IMR-90 (cell line): ENCODE results near the gene CTCF. TPM values are rescaled to one million over a fixed set of nuclear protein-coding genes. Genes with fewer than 3 reads are reported as not detected.

ENCODE experiments used
- ATAC-seq: fragments of 200-7000 bp; cut with Tn5 transposase; 2 replicates; pipeline ENCODE4 v1.9.1; 2020; ENCODE audit warnings: low read depth, mild to moderate bottlenecking, moderate library complexity
- BruUV-seq: library from RNA; stranded (reverse); fragments of 400-500 nt; replicated peaks from 2 replicates; lab custom pipeline; 2021; lab: Mats Ljungman, UMichigan
- CTCF ChIA-PET: fragments of 300-600 bp; formaldehyde crosslinking; extraction: SDS; loops from one replicate; lab custom pipeline; 2021; ENCODE audit warnings: antibody characterized with exemption; lab: Yijun Ruan, JAX
- POLR2A ChIA-PET: fragments of 300-600 bp; sonication (Branson Sonifier 250); formaldehyde crosslinking; loops from one replicate; lab custom pipeline; 2022; ENCODE audit warnings: antibody characterized with exemption; ENCODE audit not compliant: unreplicated experiment; lab: Charles Lee
- DNase-seq: peaks from one replicate; pipeline ENCODE4 v3.0.0; 2013
- H2AFZ ChIP-seq: replicated peaks from 2 replicates; pipeline ENCODE3; 2013; ENCODE audit warnings: low read length, mild to moderate bottlenecking; ENCODE audit not compliant: poor library complexity
- H2AK5ac ChIP-seq: 2 replicates; pipeline ENCODE4 v1.6.1; 2013; ENCODE audit warnings: low read depth, low read length, inconsistent platforms
- H2AK9ac ChIP-seq: replicated peaks from 2 replicates; pipeline ENCODE3; 2013; ENCODE audit warnings: mild to moderate bottlenecking, low read depth, low read length, moderate library complexity; ENCODE audit not compliant: poor library complexity
- H2BK120ac ChIP-seq: 2 replicates; pipeline ENCODE4 v1.6.1; 2013; ENCODE audit warnings: low read depth, low read length, inconsistent platforms
- H2BK15ac ChIP-seq: 3 replicates; pipeline ENCODE4 v1.6.1; 2013; ENCODE audit warnings: low read depth, low read length, inconsistent platforms
- H2BK20ac ChIP-seq: 2 replicates; pipeline ENCODE4 v1.6.1; 2013; ENCODE audit warnings: low read depth, mild to moderate bottlenecking, inconsistent platforms, low read length, moderate library complexity
- H2BK5ac ChIP-seq: 2 replicates; pipeline ENCODE4 v1.6.1; 2013; ENCODE audit warnings: mild to moderate bottlenecking, low read depth, low read length, inconsistent platforms; ENCODE audit not compliant: poor library complexity, severe bottlenecking
- H3K14ac ChIP-seq: replicated peaks from 2 replicates; pipeline ENCODE4 v1.6.1; 2013; ENCODE audit warnings: low read depth, low read length, inconsistent platforms
- H3K18ac ChIP-seq: 2 replicates; pipeline ENCODE4 v1.6.1; 2013; ENCODE audit warnings: low read depth, low read length, control low read depth
- H3K23ac ChIP-seq: 2 replicates; pipeline ENCODE4 v1.6.1; 2013; ENCODE audit warnings: low read depth, low read length, inconsistent platforms
- H3K27ac ChIP-seq: 2 replicates; pipeline ENCODE4 v1.5.1; 2013; ENCODE audit warnings: mild to moderate bottlenecking, control low read depth, low read length; ENCODE audit not compliant: insufficient read depth
- H3K27me3 ChIP-seq: 2 replicates; pipeline ENCODE4 v1.6.1; 2013; ENCODE audit warnings: low read length; ENCODE audit not compliant: control insufficient read depth, insufficient read depth
- H3K36me3 ChIP-seq: 2 replicates; pipeline ENCODE4 v1.6.1; 2013; ENCODE audit warnings: low read length, mixed read lengths; ENCODE audit not compliant: control insufficient read depth, insufficient read depth
- H3K4ac ChIP-seq: 2 replicates; pipeline ENCODE4 v1.6.1; 2013; ENCODE audit warnings: low read depth, low read length, inconsistent platforms
- H3K4me1 ChIP-seq: 2 replicates; pipeline ENCODE4 v1.6.1; 2013; ENCODE audit warnings: low read length, mixed read lengths; ENCODE audit not compliant: control insufficient read depth, insufficient read depth
- H3K4me2 ChIP-seq: 2 replicates; pipeline ENCODE4 v1.6.1; 2013; ENCODE audit warnings: low read depth, mild to moderate bottlenecking, control low read depth, low read length, moderate library complexity
- H3K4me3 ChIP-seq: 2 replicates; pipeline ENCODE4 v1.5.1; 2013; ENCODE audit warnings: low read depth, mild to moderate bottlenecking, control low read depth, low read length, moderate library complexity; ENCODE audit not compliant: insufficient read depth
- H3K56ac ChIP-seq: 2 replicates; pipeline ENCODE4 v1.6.1; 2013; ENCODE audit warnings: low read length, inconsistent platforms; ENCODE audit not compliant: insufficient read depth; ENCODE audit errors: extremely low read depth
- H3K79me1 ChIP-seq, 2 experiments: 2 replicates each; pipeline ENCODE4 v1.6.1; 2013; ENCODE audit warnings: low read length in 2 of 2, inconsistent platforms in 1 of 2, low read depth in 1 of 2
- H3K9ac ChIP-seq: 2 replicates; pipeline ENCODE4 v1.6.1; 2013; ENCODE audit warnings: low read depth, low read length, control low read depth
- H3K9me1 ChIP-seq: 2 replicates; pipeline ENCODE4 v1.6.1; 2013; ENCODE audit warnings: low read length, inconsistent platforms; ENCODE audit not compliant: insufficient read depth
- H3K9me3 ChIP-seq: 2 replicates; pipeline ENCODE4 v1.6.1; 2013; ENCODE audit warnings: low read length; ENCODE audit not compliant: control insufficient read depth, insufficient read depth
- H4K20me1 ChIP-seq: 2 replicates; pipeline ENCODE4 v1.6.1; 2013; ENCODE audit warnings: low read length, inconsistent platforms; ENCODE audit not compliant: insufficient read depth
- H4K5ac ChIP-seq: 2 replicates; pipeline ENCODE4 v1.6.1; 2013; ENCODE audit warnings: mild to moderate bottlenecking, low read depth, low read length, control low read depth
- H4K8ac ChIP-seq, 2 experiments: 2 replicates each; pipeline ENCODE4 v1.6.1; 2013; ENCODE audit warnings: low read depth in 2 of 2, low read length in 2 of 2, control low read depth in 1 of 2, inconsistent platforms in 1 of 2
- H4K91ac ChIP-seq: 2 replicates; pipeline ENCODE4 v1.6.1; 2013; ENCODE audit warnings: low read depth, low read length, inconsistent platforms; ENCODE audit not compliant: insufficient read depth
- BHLHE40 ChIP-seq: fragments of 150-350 bp; IDR thresholded peaks from 2 replicates; pipeline ENCODE4 v1.6.1; 2016; ENCODE audit warnings: mild to moderate bottlenecking, low read depth, low read length
- CEBPB ChIP-seq: IDR thresholded peaks from 2 replicates; pipeline ENCODE4 v1.6.1; 2012; ENCODE audit warnings: low read depth, low read length, improper control_type of control experiment
- CHD1 ChIP-seq: IDR thresholded peaks from 2 replicates; pipeline ENCODE4 v1.6.1; 2012; ENCODE audit warnings: low read depth, low read length, improper control_type of control experiment
- CTCF ChIP-seq: conservative IDR thresholded peaks from 2 replicates; pipeline ENCODE4 v1.5.1; 2012; ENCODE audit warnings: mild to moderate bottlenecking, low read depth, low read length, improper control_type of control experiment
- ELK1 ChIP-seq: fragments of 150-350 bp; IDR thresholded peaks from 2 replicates; pipeline ENCODE4 v1.6.1; 2016; ENCODE audit warnings: low read depth, mild to moderate bottlenecking, low read length, moderate library complexity, borderline replicate concordance
- FOS ChIP-seq: fragments of 150-350 bp; IDR thresholded peaks from 2 replicates; pipeline ENCODE4 v1.6.1; 2016; ENCODE audit warnings: low read depth, low read length
- MAFK ChIP-seq: IDR thresholded peaks from 2 replicates; pipeline ENCODE4 v1.6.1; 2012; ENCODE audit warnings: low read depth, low read length, improper control_type of control experiment
- MAZ ChIP-seq: IDR thresholded peaks from 2 replicates; pipeline ENCODE4 v1.6.1; 2012; ENCODE audit warnings: low read depth, mild to moderate bottlenecking, low read length, improper control_type of control experiment, moderate library complexity, borderline replicate concordance
- MXI1 ChIP-seq: IDR thresholded peaks from 2 replicates; pipeline ENCODE4 v1.6.1; 2012; ENCODE audit warnings: low read depth, mild to moderate bottlenecking, low read length, moderate library complexity, borderline replicate concordance
- NFE2L2 ChIP-seq: fragments of 150-350 bp; IDR thresholded peaks from 2 replicates; pipeline ENCODE4 v1.6.1; 2016; ENCODE audit warnings: low read depth, mild to moderate bottlenecking, low read length
- POLR2A ChIP-seq: IDR thresholded peaks from 2 replicates; pipeline ENCODE4 v1.6.1; 2012; ENCODE audit warnings: mild to moderate bottlenecking, low read depth, low read length
- RAD21 ChIP-seq: IDR thresholded peaks from 2 replicates; pipeline ENCODE4 v1.6.1; 2012; ENCODE audit warnings: low read length, improper control_type of control experiment
- RCOR1 ChIP-seq: IDR thresholded peaks from 2 replicates; pipeline ENCODE4 v1.6.1; 2012; ENCODE audit warnings: mild to moderate bottlenecking, low read length, improper control_type of control experiment; ENCODE audit not compliant: insufficient replicate concordance
- RFX5 ChIP-seq: IDR thresholded peaks from 2 replicates; pipeline ENCODE4 v1.8.0; 2012; ENCODE audit warnings: low read depth, mild to moderate bottlenecking, low read length, moderate library complexity
- SMC3 ChIP-seq: fragments of 150-350 bp; IDR thresholded peaks from 2 replicates; pipeline ENCODE4 v1.6.1; 2016; ENCODE audit warnings: low read depth, mild to moderate bottlenecking, antibody characterized with exemption, low read length, moderate library complexity
- WGBS, 2 experiments: methylation state at CpG; one replicate each; pipeline versions ENCODE4 v1.1.5 to v1.1.7; 2013; ENCODE audit warnings: missing lambda C conversion rate in 2 of 2; ENCODE audit not compliant: insufficient read length in 1 of 2; ENCODE audit errors: extremely low coverage in 2 of 2; 5-methylcytosine and 5-hydroxymethylcytosine counted together
- dilution Hi-C: fragments of 300-500 bp; cut with HindIII; formaldehyde crosslinking; loops from one replicate; pipeline ENCODE4 v1.14.3; 2018; ENCODE audit warnings: low sequenced_read_pairs; ENCODE audit not compliant: unreplicated experiment
- in situ Hi-C: fragments of 300-500 bp; cut with MboI; formaldehyde crosslinking; loops from 3 replicates; pipeline ENCODE4 v1.14.3; 2019; ENCODE audit warnings: low sequenced_read_pairs, inconsistent platforms, mixed read lengths
- intact Hi-C: fragments of 100-400 bp; cut with micrococcal nuclease; formaldehyde crosslinking; loops from 2 replicates; pipeline ENCODE4 v1.10.0; 2022
- polyA plus RNA-seq, 3 experiments: library from polyadenylated mRNA; depleted of rRNA; stranded (reverse); fragments of >200 nt; gene quantifications; 2 replicates each; pipeline ENCODE4 v1.2.3, GENCODE V29; 2012; ENCODE audit warnings: low replicate concordance in 1 of 3
- total RNA-seq: library from RNA; depleted of rRNA; stranded (reverse); fragments of >200 nt; gene quantifications from 2 replicates; pipeline ENCODE4 v1.2.3, GENCODE V29; 2012
- TF ChIP-seq, protein P1 (sequence below): fragments of 150-350 bp; IDR thresholded peaks from 2 replicates; pipeline ENCODE4 v1.6.1; 2017; ENCODE audit warnings: mild to moderate bottlenecking, antibody characterized with exemption, low read length, low read depth

CTCF gene
- total and polyA plus RNA-seq, 2 of the 4 experiments (the other 2 are of a cell fraction): 16.1 to 22.8 TPM

GRCh38 chr16:67571464-67571863 is 9.1 kb downstream of the CTCF start:
- Histone ChIP-seq H4K91ac (no peak overlapping the region), H2BK120ac (peak overlapping the region; percentile 22; the same call in 1 of the 2 replicates), H3K36me3 (peaks cover 8% of the 10 kb centered on the region), H3K27ac (peak overlapping the region; percentile 33), H3K4me3 (no peak overlapping the region), H3K4ac (no peak overlapping the region), H4K20me1 (peaks cover 30% of the 10 kb centered on the region), H3K56ac (0 out of 2 replicates have a peak overlapping the region, but pooled peaks have one; percentile 13), H3K27me3 (no peaks in the 10 kb centered on the region), H4K8ac (peak overlapping the region in 1 of 2 experiments; percentile 15; a peak in 1 of 4 replicates), H2BK15ac (no peak overlapping the region), H3K9ac (no peak overlapping the region), H2BK5ac (peak overlapping the region; percentile 76), H3K18ac (peak overlapping the region; percentile 55), H3K4me1 (peaks cover 12% of the 10 kb centered on the region), H3K4me2 (peak overlapping the region; percentile 66), H3K23ac (no peak overlapping the region), H4K5ac (peak overlapping the region; percentile 31; the same call in 1 of the 2 replicates), H3K79me1 (peaks cover 20 to 65% of the 10 kb centered on the region in 2 experiments), H3K9me3 (no peaks in the 10 kb centered on the region), H2BK20ac (no peak overlapping the region; the same call in 1 of the 2 replicates), H2AK5ac (no peak overlapping the region), H3K14ac (no peak overlapping the region), H2AK9ac (no peak overlapping the region), H3K9me1 (peaks cover 6% of the 10 kb centered on the region; the same call in 1 of the 2 replicates), H2AFZ (no peak overlapping the region)
- no CpG with 5 or more reads among the region's 2 CpGs for WGBS, 2 experiments
- ChIA-PET POLR2A (interaction anchor here (0.8 kb wide), 1 partner anchor 9 kb away, joined by 3 read pairs; no protein-coding TSS in a partner anchor), CTCF (interaction anchor here (2.6 kb wide), 1 partner anchor 9 kb away, joined by 9 read pairs; the partner anchor contains the start of gene CTCF)
- no TSS peak for BruUV-seq
- DNase-seq (peak; percentile 45), ATAC-seq (peak; percentile 42)
- intact Hi-C loops (no loop called here), in situ Hi-C loops (no loop called here), dilution Hi-C loops (no loop called here)
- TF ChIP-seq RAD21: no peak
- TF ChIP-seq, protein P1, sequence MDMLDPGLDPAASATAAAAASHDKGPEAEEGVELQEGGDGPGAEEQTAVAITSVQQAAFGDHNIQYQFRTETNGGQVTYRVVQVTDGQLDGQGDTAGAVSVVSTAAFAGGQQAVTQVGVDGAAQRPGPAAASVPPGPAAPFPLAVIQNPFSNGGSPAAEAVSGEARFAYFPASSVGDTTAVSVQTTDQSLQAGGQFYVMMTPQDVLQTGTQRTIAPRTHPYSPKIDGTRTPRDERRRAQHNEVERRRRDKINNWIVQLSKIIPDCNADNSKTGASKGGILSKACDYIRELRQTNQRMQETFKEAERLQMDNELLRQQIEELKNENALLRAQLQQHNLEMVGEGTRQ: no peak
- no peak for TF ChIP-seq RCOR1
- no peak for TF ChIP-seq MAFK
- no peak for TF ChIP-seq SMC3
- TF ChIP-seq CEBPB: no peak
- no peak for TF ChIP-seq BHLHE40
- no peak for TF ChIP-seq NFE2L2
- no peak for TF ChIP-seq CHD1
- TF ChIP-seq MXI1: no peak
- TF ChIP-seq MAZ: no peak
- TF ChIP-seq FOS: no peak
- TF ChIP-seq POLR2A: no peak
- TF ChIP-seq RFX5: no peak
- no peak for TF ChIP-seq CTCF
- no peak for TF ChIP-seq ELK1
